ENCODE measurements around the gene AIG1.
"Not testable (repeated sequence)": the region's sequence is repeated elsewhere in the genome, so short reads cannot be mapped to it uniquely, and the experiment has no call there.

AIG1 gene

GRCh38 chr6:143337201-143337949 lies 276.7 kb downstream of the AIG1 start:
- DNase-seq, result no peak

- no peak for DNase-seq
Observed at GRCh38 chr6:143339223-143339622, 278.5 kb downstream of the AIG1 start.

- not testable (repeated sequence) for DNase-seq
Observed at GRCh38 chr6:143345477-143345876, 284.8 kb downstream of the AIG1 start.

GRCh38 chr6:143346004-143346403 lies 285.3 kb downstream of the AIG1 start:
- no peak for DNase-seq

GRCh38 chr6:143348531-143348930 lies 287.8 kb downstream of the AIG1 start:
- DNase-seq, result no peak

- DNase-seq, result no peak
Observed at GRCh38 chr6:143349530-143349929, 288.8 kb downstream of the AIG1 start.

- no peak for DNase-seq
Observed at GRCh38 chr6:143356101-143356880, 295.6 kb downstream of the AIG1 start.

GRCh38 chr6:143357152-143357551 lies 296.5 kb downstream of the AIG1 start:
- DNase-seq, result no peak

- no peak for DNase-seq
Observed at GRCh38 chr6:143357561-143358255, 297.0 kb downstream of the AIG1 start.

GRCh38 chr6:143361536-143362191 lies 301.0 kb downstream of the AIG1 start:
- no peak for DNase-seq

- no peak for DNase-seq
Observed at GRCh38 chr6:143362192-143362558, 301.5 kb downstream of the AIG1 start.

GRCh38 chr6:143363299-143363698 lies 302.6 kb downstream of the AIG1 start:
- DNase-seq, result no peak

- DNase-seq, result no peak
Observed at GRCh38 chr6:143368426-143368825, 307.7 kb downstream of the AIG1 start.

GRCh38 chr6:143369971-143370370 lies 309.3 kb downstream of the AIG1 start:
- DNase-seq, result no peak

GRCh38 chr6:143370812-143371370 lies 310.2 kb downstream of the AIG1 start:
- no peak for DNase-seq

- DNase-seq, result no peak
Observed at GRCh38 chr6:143372199-143372882, 311.7 kb downstream of the AIG1 start.

- DNase-seq, result no peak
Observed at GRCh38 chr6:143374014-143374413, 313.3 kb downstream of the AIG1 start.

- no peak for DNase-seq
Observed at GRCh38 chr6:143375022-143375585, 314.4 kb downstream of the AIG1 start.

GRCh38 chr6:143376375-143376774 lies 315.7 kb downstream of the AIG1 start:
- no peak for DNase-seq

- DNase-seq, result no peak
Observed at GRCh38 chr6:143376861-143377260, 316.2 kb downstream of the AIG1 start.

GRCh38 chr6:143385636-143386035 lies 324.9 kb downstream of the AIG1 start:
- DNase-seq, result no peak

- no peak for DNase-seq
Observed at GRCh38 chr6:143390278-143390677, 329.6 kb downstream of the AIG1 start.
